Neuronal stem cell (in vitro differentiated cells): ENCODE data around the gene SLIT3.

Source experiments
- DNase-seq: peaks from one replicate; pipeline ENCODE4 v3.0.0-alpha.2; 2013; ENCODE audit warnings: low spot score
- H2AFZ ChIP-seq: one replicate; pipeline ENCODE4 v1.6.1; 2013; ENCODE audit warnings: mild to moderate bottlenecking, low read length, inconsistent platforms
- H2AK5ac ChIP-seq: 2 replicates; pipeline ENCODE4 v1.6.1; 2013; ENCODE audit warnings: low read depth, mild to moderate bottlenecking, inconsistent platforms, low read length, moderate library complexity, mixed read lengths
- H2BK120ac ChIP-seq: 2 replicates; pipeline ENCODE4 v1.6.1; 2013; ENCODE audit warnings: low read depth, mild to moderate bottlenecking, inconsistent platforms, low read length, moderate library complexity, mixed read lengths
- H2BK12ac ChIP-seq: one replicate; pipeline ENCODE4 v1.6.1; 2013; ENCODE audit warnings: low read length, inconsistent platforms
- H2BK15ac ChIP-seq: 2 replicates; pipeline ENCODE4 v1.6.1; 2013; ENCODE audit warnings: mild to moderate bottlenecking, low read length, inconsistent platforms, mixed read lengths
- H2BK5ac ChIP-seq: one replicate; pipeline ENCODE4 v1.6.1; 2013; ENCODE audit warnings: inconsistent platforms, mild to moderate bottlenecking, low read length, moderate library complexity
- H3K14ac ChIP-seq: one replicate; pipeline ENCODE4 v1.6.1; 2013; ENCODE audit warnings: low read length, inconsistent platforms
- H3K18ac ChIP-seq: 2 replicates; pipeline ENCODE4 v1.6.1; 2013; ENCODE audit warnings: low read length, inconsistent platforms
- H3K23ac ChIP-seq: 2 replicates; pipeline ENCODE4 v1.6.1; 2013; ENCODE audit warnings: low read depth, mild to moderate bottlenecking, mixed read lengths, low read length, inconsistent platforms; ENCODE audit not compliant: poor library complexity
- H3K27ac ChIP-seq: replicated peaks from 3 replicates; pipeline ENCODE4 v1.5.1; 2013; ENCODE audit warnings: low read length, inconsistent platforms
- H3K27me3 ChIP-seq, 3 experiments: 2 replicates each; pipeline ENCODE4 v1.6.1; 2013; ENCODE audit warnings: low read length in 3 of 3, mild to moderate bottlenecking in 2 of 3, inconsistent platforms in 1 of 3, low read depth in 1 of 3, mixed read lengths in 1 of 3, moderate library complexity in 1 of 3; ENCODE audit not compliant: control insufficient read depth in 3 of 3, insufficient read depth in 3 of 3
- H3K36me3 ChIP-seq, 2 donors: replicated peaks in 1 of 2; 2 replicates each; pipeline ENCODE4 v1.6.1; 2013; ENCODE audit warnings: low read length in 2 of 2; ENCODE audit not compliant: control insufficient read depth in 2 of 2, insufficient read depth in 2 of 2
- H3K4ac ChIP-seq: 2 replicates; pipeline ENCODE4 v1.6.1; 2013; ENCODE audit warnings: inconsistent platforms, mild to moderate bottlenecking, low read length, moderate library complexity
- H3K4me1 ChIP-seq, 2 donors: 1 replicate in 1 of 2; 2 replicates in 1 of 2; pipeline ENCODE4 v1.6.1; 2013; ENCODE audit warnings: low read length in 2 of 2, low read depth in 1 of 2; ENCODE audit not compliant: control insufficient read depth in 2 of 2, insufficient read depth in 1 of 2
- H3K4me2 ChIP-seq: one replicate; pipeline ENCODE4 v1.6.1; 2013; ENCODE audit warnings: mild to moderate bottlenecking, low read length, inconsistent platforms; ENCODE audit not compliant: insufficient read depth, poor library complexity, severe bottlenecking
- H3K4me3 ChIP-seq, 2 donors: 2 replicates each; pipeline ENCODE4 v1.5.1; 2013; ENCODE audit warnings: low read length in 2 of 2, mild to moderate bottlenecking in 2 of 2, inconsistent platforms in 1 of 2, moderate library complexity in 1 of 2
- H3K79me1 ChIP-seq: one replicate; pipeline ENCODE4 v1.6.1; 2013; ENCODE audit warnings: low read depth, mild to moderate bottlenecking, inconsistent platforms, low read length, moderate library complexity
- H3K9ac ChIP-seq: one replicate; pipeline ENCODE4 v1.6.1; 2013; ENCODE audit warnings: mild to moderate bottlenecking, low read depth, low read length, inconsistent platforms; ENCODE audit not compliant: poor library complexity
- H3K9me3 ChIP-seq, 2 donors: replicated peaks in 1 of 2; 2 replicates each; pipeline versions ENCODE3 to v1.6.1; 2013; ENCODE audit warnings: low read length in 2 of 2, mild to moderate bottlenecking in 2 of 2, inconsistent platforms in 1 of 2, low read depth in 1 of 2, mixed read lengths in 1 of 2, moderate library complexity in 1 of 2; ENCODE audit not compliant: control insufficient read depth in 2 of 2, insufficient read depth in 1 of 2
- H4K8ac ChIP-seq: one replicate; pipeline ENCODE4 v1.6.1; 2013; ENCODE audit warnings: low read depth, mild to moderate bottlenecking, inconsistent platforms, low read length, moderate library complexity
- H4K91ac ChIP-seq: one replicate; pipeline ENCODE4 v1.6.1; 2013; ENCODE audit warnings: low read length, low read depth, mild to moderate bottlenecking, inconsistent platforms; ENCODE audit not compliant: poor library complexity
- WGBS, 2 donors: extraction: QIAGEN DNeasy Blood & Tissue Kit; methylation state at CpG; one replicate each; pipeline ENCODE4 v1.1.7; 2013; ENCODE audit warnings: missing lambda C conversion rate in 2 of 2, mixed read lengths in 1 of 2; ENCODE audit not compliant: insufficient read length in 2 of 2, insufficient replicate concordance in 1 of 2; ENCODE audit errors: extremely low coverage in 2 of 2; 5-methylcytosine and 5-hydroxymethylcytosine counted together

The SLIT3 gene

DNA sequence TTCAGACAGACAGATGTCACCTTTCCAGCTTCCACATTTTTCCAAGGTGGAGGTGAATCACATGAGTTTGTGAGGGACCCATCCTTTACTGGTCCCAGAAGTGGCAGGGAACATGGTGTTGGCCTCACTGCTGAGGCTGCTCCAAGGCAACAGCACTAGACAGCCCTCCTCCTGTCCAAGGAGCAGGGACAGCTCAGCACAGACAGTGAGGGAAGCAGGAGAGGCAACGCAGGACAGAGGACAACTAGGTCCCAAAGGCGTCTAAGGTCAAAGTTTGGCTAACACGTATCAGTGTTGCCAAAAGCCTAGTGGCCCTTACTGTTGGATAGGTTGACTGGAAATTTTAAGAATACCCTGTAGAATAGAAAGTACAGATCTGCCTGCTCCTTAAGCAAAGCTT lies 470.1 kb downstream of the SLIT3 start:
- Histone ChIP-seq H3K4me3 (peak overlapping the region in 1 of 2 donors; percentile 1), H4K91ac (no peak overlapping the region), H3K4me2 (no peak overlapping the region), H2BK12ac (no peak overlapping the region), H3K9ac (peak overlapping the region; percentile 21), H3K4me1 (peaks cover 0 to 4% of the 10 kb centered on the region in 2 donors), H3K9me3 (no peaks in the 10 kb centered on the region), H3K36me3 (no peaks in the 10 kb centered on the region), H2AFZ (no peak overlapping the region), H3K4ac (no peak overlapping the region), H2AK5ac (peak overlapping the region; percentile 26), H2BK15ac (no peak overlapping the region), H3K18ac (peak overlapping the region; percentile 32), H2BK5ac (no peak overlapping the region), H2BK120ac (no peak overlapping the region), H3K79me1 (no peaks in the 10 kb centered on the region), H3K27me3 (peaks cover 0 to 3% (median 0%) of the 10 kb centered on the region in 3 experiments), H4K8ac (peak overlapping the region; percentile 49), H3K23ac (no peak overlapping the region), H3K14ac (no peak overlapping the region), H3K27ac (no peak overlapping the region)
- no peak for DNase-seq
- WGBS, 2 donors = no CpG with 5 or more reads among the region's 3 CpGs

DNA sequence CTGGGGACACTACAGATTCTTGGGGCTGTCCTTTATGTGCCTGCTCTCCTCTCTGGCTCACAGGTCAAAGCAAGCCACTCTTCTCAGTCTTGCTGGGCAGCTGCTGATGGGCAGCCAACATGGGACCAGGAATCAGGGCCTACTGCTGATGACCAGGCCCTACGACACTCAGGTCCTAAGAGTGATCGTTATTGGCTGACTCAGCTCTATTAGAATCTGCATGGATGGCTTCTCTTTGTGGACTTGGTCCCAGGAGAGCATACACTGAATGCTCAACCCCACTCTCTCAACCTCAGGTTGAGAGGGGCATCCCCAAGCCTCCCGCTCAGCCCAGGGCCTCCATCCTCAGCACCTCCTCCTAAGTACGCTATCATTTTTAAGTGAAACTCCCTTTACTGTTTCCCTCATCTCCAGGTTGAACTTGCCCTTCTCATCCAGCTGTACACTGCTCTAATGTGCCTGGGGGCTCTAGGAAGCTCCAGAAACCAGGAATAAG lies 471.0 kb downstream of the SLIT3 start:
- H3K36me3 ChIP-seq = no peaks in the 10 kb centered on the region
- no peaks in the 10 kb centered on the region for H3K79me1 ChIP-seq
- no peak overlapping the region for H4K8ac ChIP-seq
- H3K23ac ChIP-seq = no peak overlapping the region
- H3K4me1 ChIP-seq = peaks cover 0 to 4% of the 10 kb centered on the region in 2 donors
- H2BK5ac ChIP-seq = no peak overlapping the region
- H3K4me3 ChIP-seq = no peak overlapping the region
- H3K18ac ChIP-seq = no peak overlapping the region
- H3K14ac ChIP-seq = no peak overlapping the region
- no peak overlapping the region for H3K4ac ChIP-seq
- peak overlapping the region; percentile 44 for H4K91ac ChIP-seq
- no peaks in the 10 kb centered on the region for H3K9me3 ChIP-seq
- no peak overlapping the region for H3K4me2 ChIP-seq
- peaks cover 0 to 3% (median 0%) of the 10 kb centered on the region in 3 experiments for H3K27me3 ChIP-seq
- H3K9ac ChIP-seq = no peak overlapping the region
- no peak overlapping the region for H2BK15ac ChIP-seq
- H2BK120ac ChIP-seq = no peak overlapping the region
- peak overlapping the region; percentile 31 for H2AK5ac ChIP-seq
- DNase-seq = no peak
- H3K27ac ChIP-seq = no peak overlapping the region
- no peak overlapping the region for H2AFZ ChIP-seq
- no peak overlapping the region for H2BK12ac ChIP-seq
- no CpG with 5 or more reads among the region's 4 CpGs for WGBS, 2 donors

DNA sequence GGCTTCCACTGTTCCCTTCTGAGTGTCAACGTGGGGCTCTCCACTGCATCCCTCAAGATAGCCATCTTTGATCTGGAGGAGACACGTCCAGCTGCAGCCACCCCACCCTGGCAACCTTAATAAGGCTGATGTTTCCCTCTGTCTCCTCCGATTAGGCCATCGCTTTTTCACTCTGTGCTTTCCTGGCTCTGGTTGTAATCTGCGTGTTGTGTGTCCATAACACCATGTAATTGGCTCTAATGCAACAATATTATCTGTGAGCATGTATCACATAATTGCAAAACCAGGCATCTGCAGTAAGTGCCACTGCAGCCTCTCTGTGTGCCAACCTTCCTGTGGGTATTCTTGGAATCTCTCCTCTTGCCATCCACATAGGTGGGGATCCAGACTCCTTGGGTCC lies 471.9 kb downstream of the SLIT3 start:
- Histone ChIP-seq H3K79me1 (no peaks in the 10 kb centered on the region), H2BK5ac (no peak overlapping the region), H3K27ac (no peak overlapping the region), H3K4me3 (no peak overlapping the region), H2AFZ (no peak overlapping the region), H2BK12ac (no peak overlapping the region), H3K9ac (no peak overlapping the region), H2BK120ac (no peak overlapping the region), H3K14ac (no peak overlapping the region), H2AK5ac (no peak overlapping the region), H2BK15ac (no peak overlapping the region), H3K36me3 (no peaks in the 10 kb centered on the region), H3K27me3 (peaks cover 0 to 3% (median 0%) of the 10 kb centered on the region in 3 experiments), H4K91ac (no peak overlapping the region), H3K9me3 (no peaks in the 10 kb centered on the region), H3K4ac (no peak overlapping the region), H4K8ac (no peak overlapping the region), H3K18ac (no peak overlapping the region), H3K23ac (no peak overlapping the region), H3K4me1 (peaks cover 0 to 4% of the 10 kb centered on the region in 2 donors), H3K4me2 (no peak overlapping the region)
- DNase-seq = no peak
- WGBS, 2 donors = no CpG with 5 or more reads among the region's 5 CpGs

DNA sequence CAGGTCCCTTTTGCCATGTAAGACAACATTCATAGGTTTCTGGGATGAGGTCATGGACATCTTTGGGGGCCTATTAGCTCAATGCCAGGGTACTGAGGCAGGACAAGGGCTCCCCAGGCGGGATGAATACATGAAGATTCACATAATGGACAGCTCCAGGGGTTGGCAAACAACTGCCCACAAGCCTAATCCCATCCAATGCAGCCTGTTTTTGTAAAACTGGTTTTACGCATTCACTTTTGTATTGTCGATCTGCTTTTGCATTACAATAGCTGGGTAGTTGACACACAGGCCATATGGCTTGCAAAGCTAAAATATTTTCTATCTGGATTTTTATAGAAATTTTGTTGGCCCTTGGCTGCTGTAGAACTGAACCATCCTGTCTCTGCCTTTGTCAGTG lies 473.3 kb downstream of the SLIT3 start:
- H3K27ac ChIP-seq = no peak overlapping the region
- DNase-seq = no peak
- no peak overlapping the region for H3K18ac ChIP-seq
- H2AK5ac ChIP-seq = no peak overlapping the region
- H2BK12ac ChIP-seq = no peak overlapping the region
- WGBS, 2 donors = no CpG with 5 or more reads among the region's 3 CpGs
- no peak overlapping the region for H2AFZ ChIP-seq
- H3K27me3 ChIP-seq = peaks cover 0 to 3% (median 0%) of the 10 kb centered on the region in 3 experiments
- H2BK120ac ChIP-seq = no peak overlapping the region
- no peak overlapping the region for H3K4me3 ChIP-seq
- H3K79me1 ChIP-seq = no peaks in the 10 kb centered on the region
- H3K4me1 ChIP-seq = peaks cover 0 to 2% of the 10 kb centered on the region in 2 donors
- no peak overlapping the region for H4K91ac ChIP-seq
- H3K4ac ChIP-seq = no peak overlapping the region
- H3K14ac ChIP-seq = no peak overlapping the region
- no peak overlapping the region for H3K23ac ChIP-seq
- no peak overlapping the region for H3K4me2 ChIP-seq
- no peaks in the 10 kb centered on the region for H3K9me3 ChIP-seq
- H2BK15ac ChIP-seq = no peak overlapping the region
- no peaks in the 10 kb centered on the region for H3K36me3 ChIP-seq
- H3K9ac ChIP-seq = no peak overlapping the region
- H2BK5ac ChIP-seq = no peak overlapping the region
- H4K8ac ChIP-seq = no peak overlapping the region
